Hepatocyte (in vitro differentiated cells): Measurements from ENCODE around the gene GRHPR. TPM values are rescaled to one million over a fixed set of nuclear protein-coding genes. Genes with fewer than 3 reads are reported as not detected.

Experiments
- DNase-seq: peaks from one replicate; pipeline ENCODE4 v3.0.0-alpha.2; 2016; ENCODE audit warnings: low spot score
- H2AFZ ChIP-seq: fragments of 200-600 bp; sonication (generic); 2 replicates; pipeline ENCODE4 v1.6.0; 2016; ENCODE audit warnings: antibody characterized with exemption, mild to moderate bottlenecking
- H3K27ac ChIP-seq: fragments of 200-600 bp; sonication (generic); 2 replicates; pipeline ENCODE4 v1.5.1; 2016; ENCODE audit warnings: mild to moderate bottlenecking
- H3K27me3 ChIP-seq: fragments of 200-600 bp; sonication (generic); 2 replicates; pipeline ENCODE4 v1.6.1; 2016
- H3K36me3 ChIP-seq: fragments of 200-600 bp; sonication (generic); replicated peaks from 2 replicates; pipeline ENCODE4 v1.5.1; 2016; ENCODE audit warnings: low read depth; ENCODE audit not compliant: insufficient read depth
- H3K4me1 ChIP-seq: fragments of 200-600 bp; sonication (generic); 2 replicates; pipeline ENCODE4 v1.5.1; 2016; ENCODE audit warnings: mild to moderate bottlenecking, moderate library complexity; ENCODE audit not compliant: insufficient read depth
- H3K4me2 ChIP-seq: fragments of 200-600 bp; sonication (generic); 2 replicates; pipeline ENCODE4 v1.6.0; 2016
- H3K4me3 ChIP-seq: fragments of 200-600 bp; sonication (generic); 2 replicates; pipeline ENCODE4 v1.5.1; 2016; ENCODE audit warnings: mild to moderate bottlenecking
- H3K79me2 ChIP-seq: fragments of 200-600 bp; sonication (generic); 2 replicates; pipeline ENCODE4 v1.6.0; 2017; ENCODE audit warnings: mild to moderate bottlenecking
- H3K9me2 ChIP-seq: fragments of 200-600 bp; sonication (generic); replicated peaks from 2 replicates; pipeline ENCODE4 v1.6.0; 2017; ENCODE audit warnings: mild to moderate bottlenecking; ENCODE audit not compliant: insufficient read depth
- H3K9me3 ChIP-seq: fragments of 200-600 bp; sonication (generic); 2 replicates; pipeline ENCODE4 v1.5.1; 2016; ENCODE audit warnings: low read depth, mild to moderate bottlenecking
- H4K20me1 ChIP-seq: fragments of 200-600 bp; sonication (generic); 2 replicates; pipeline ENCODE4 v1.6.0; 2016; ENCODE audit warnings: mild to moderate bottlenecking; ENCODE audit not compliant: insufficient read depth, poor library complexity, severe bottlenecking
- CTCF ChIP-seq: fragments of 200-600 bp; sonication (generic); IDR thresholded peaks from 2 replicates; pipeline ENCODE4 v1.5.1; 2016; ENCODE audit warnings: antibody characterized with exemption, mild to moderate bottlenecking; ENCODE audit not compliant: poor library complexity
- EZH2 ChIP-seq: fragments of 200-600 bp; sonication (generic); IDR thresholded peaks from 2 replicates; pipeline ENCODE4 v1.6.1; 2016; ENCODE audit warnings: antibody characterized with exemption, mild to moderate bottlenecking, borderline replicate concordance
- EZH2phosphoT487 ChIP-seq: fragments of 200-600 bp; sonication (generic); IDR thresholded peaks from one replicate; pipeline ENCODE4 v1.6.1; 2018; ENCODE audit warnings: antibody characterized with exemption, mild to moderate bottlenecking, low read depth, moderate library complexity; ENCODE audit not compliant: unreplicated experiment, severe bottlenecking
- WGBS: methylation state at CpG from one replicate; pipeline ENCODE4 v1.1.6; 2016; ENCODE audit warnings: low lambda C conversion rate; ENCODE audit errors: missing lambda C conversion rate; 5-methylcytosine and 5-hydroxymethylcytosine counted together
- polyA plus RNA-seq: library from polyadenylated mRNA; unstranded; fragments of >200 nt; fragmentation: Nextera tagmentation; extraction: Ambion mirVana; gene quantifications from 2 replicates; pipeline ENCODE4 v1.2.1, GENCODE V29; 2016
- total RNA-seq: library from RNA; depleted of rRNA; stranded (reverse); fragments of >200 nt; gene quantifications from 2 replicates; pipeline ENCODE4 v1.2.3, GENCODE V29; 2014

The GRHPR gene
- total and polyA plus RNA-seq, 2 experiments from 2014 or later, result 137 to 168 TPM

- H3K4me3 ChIP-seq, result no peak overlapping the region
- WGBS, result 76% methylated on average over 4 of the region's 4 CpGs
- no peaks in the 10 kb centered on the region for H3K9me2 ChIP-seq
- H2AFZ ChIP-seq, result no peak overlapping the region
- H3K4me2 ChIP-seq, result no peak overlapping the region
- H3K36me3 ChIP-seq, result no peaks in the 10 kb centered on the region
- peaks cover 92% of the 10 kb centered on the region for H3K79me2 ChIP-seq
- no peak for DNase-seq
- no peak for TF ChIP-seq EZH2
- no peak for TF ChIP-seq EZH2phosphoT487
- TF ChIP-seq CTCF, result no peak
- peaks cover 44% of the 10 kb centered on the region for H4K20me1 ChIP-seq
- no peaks in the 10 kb centered on the region for H3K27me3 ChIP-seq
- H3K4me1 ChIP-seq, result peaks cover 3% of the 10 kb centered on the region
- H3K27ac ChIP-seq, result no peak overlapping the region
- no peaks in the 10 kb centered on the region for H3K9me3 ChIP-seq
Measured at GRCh38 chr9:37446401-37446800, 23.9 kb downstream of the GRHPR start.

DNA sequence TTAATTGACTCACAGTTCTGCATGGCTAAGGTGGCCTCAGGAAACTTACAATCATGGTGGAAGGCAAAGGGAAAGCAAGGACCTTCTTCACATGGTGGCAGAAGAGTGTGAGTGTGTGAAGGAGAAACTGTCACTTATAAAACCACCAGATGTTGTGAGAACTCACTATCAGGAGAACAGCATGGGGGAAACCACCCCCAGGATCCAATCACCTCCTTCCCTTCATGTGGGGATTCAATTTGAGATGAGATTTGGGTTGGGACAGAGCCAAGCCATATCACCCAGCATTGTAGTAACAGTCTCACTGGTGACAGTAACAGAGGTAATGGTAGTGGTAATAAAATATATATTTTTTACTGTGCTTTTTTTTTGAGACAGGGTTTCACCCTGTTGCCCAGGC, 24.6 kb downstream of the GRHPR start:
- H3K4me3 ChIP-seq, result no peak overlapping the region
- peaks cover 97% of the 10 kb centered on the region for H3K79me2 ChIP-seq
- H3K9me2 ChIP-seq, result no peaks in the 10 kb centered on the region
- no peak for DNase-seq
- H3K36me3 ChIP-seq, result no peaks in the 10 kb centered on the region
- no peak for TF ChIP-seq CTCF
- no peak for TF ChIP-seq EZH2
- TF ChIP-seq EZH2phosphoT487, result no peak
- peaks cover 47% of the 10 kb centered on the region for H4K20me1 ChIP-seq
- no peaks in the 10 kb centered on the region for H3K9me3 ChIP-seq
- no peak overlapping the region for H3K27ac ChIP-seq
- no peak overlapping the region for H3K4me2 ChIP-seq
- no peaks in the 10 kb centered on the region for H3K27me3 ChIP-seq
- peaks cover 3% of the 10 kb centered on the region for H3K4me1 ChIP-seq
- no peak overlapping the region for H2AFZ ChIP-seq

GRCh38 chr9:37449862-37450632, 27.6 kb downstream of the GRHPR start:
- H4K20me1 ChIP-seq, result peaks cover 59% of the 10 kb centered on the region
- H3K4me1 ChIP-seq, result peaks cover 8% of the 10 kb centered on the region
- WGBS, result 79% methylated on average over 12 of the region's 12 CpGs
- H3K4me3 ChIP-seq, result no peak overlapping the region
- no peak overlapping the region for H3K27ac ChIP-seq
- TF ChIP-seq CTCF (no peak), EZH2 (no peak), EZH2phosphoT487 (no peak)
- H3K9me3 ChIP-seq, result no peaks in the 10 kb centered on the region
- H3K9me2 ChIP-seq, result no peaks in the 10 kb centered on the region
- peaks cover 99% of the 10 kb centered on the region for H3K79me2 ChIP-seq
- no peak overlapping the region for H3K4me2 ChIP-seq
- H3K27me3 ChIP-seq, result no peaks in the 10 kb centered on the region
- no peaks in the 10 kb centered on the region for H3K36me3 ChIP-seq
- H2AFZ ChIP-seq, result no peak overlapping the region
- DNase-seq, result no peak
